ENCODE results near the gene ELOB.

ELOB gene

GRCh38 chr16:2749476-2749875 is 27.6 kb downstream of the ELOB start:
- no peak for ATAC-seq
- TF ChIP-seq ZNF8 (CRISPR knock-in tag; IDR thresholded peaks at IDR 0.05): no peak
- TF ChIP-seq ISL1 (CRISPR knock-in tag; IDR thresholded peaks at IDR 0.05): no peak
- TF ChIP-seq GLIS3 (CRISPR knock-in tag; IDR thresholded peaks at IDR 0.05): no peak
- TF ChIP-seq OSR1 (CRISPR knock-in tag; IDR thresholded peaks at IDR 0.05): no peak
- no peak for TF ChIP-seq PPARA (CRISPR knock-in tag; IDR thresholded peaks at IDR 0.05; ENCODE audit: borderline replicate concordance)
- no peak for TF ChIP-seq ESRRG (CRISPR knock-in tag; IDR thresholded peaks at IDR 0.05)
- TF ChIP-seq PATZ1 (CRISPR knock-in tag; IDR thresholded peaks at IDR 0.05; ENCODE audit: borderline replicate concordance): no peak
- no peak for TF ChIP-seq SNAI2 (CRISPR knock-in tag; IDR thresholded peaks at IDR 0.05)
- no peak for TF ChIP-seq CREB5 (CRISPR knock-in tag; IDR thresholded peaks at IDR 0.05; ENCODE audit: low read depth)
- no peak for TF ChIP-seq POU6F1 (CRISPR knock-in tag; IDR thresholded peaks at IDR 0.05; ENCODE audit: borderline replicate concordance, low read depth)
- TF ChIP-seq CSRNP3 (CRISPR knock-in tag; IDR thresholded peaks at IDR 0.05): no peak
- TF ChIP-seq ZFP3 (CRISPR knock-in tag; IDR thresholded peaks at IDR 0.05): no peak
- TF ChIP-seq TCF4 (CRISPR knock-in tag; IDR thresholded peaks at IDR 0.05; ENCODE audit: borderline replicate concordance): no peak
- TF ChIP-seq RARB (CRISPR knock-in tag; IDR thresholded peaks at IDR 0.05): no peak
- no peak for TF ChIP-seq ZNF565 (CRISPR knock-in tag; conservative IDR thresholded peaks at IDR 0.05; ENCODE audit: low read depth)
- TF ChIP-seq ZFP30 (CRISPR knock-in tag; IDR thresholded peaks at IDR 0.05): no peak
- no peak for TF ChIP-seq TSHZ2 (CRISPR knock-in tag; IDR thresholded peaks at IDR 0.05)
- TF ChIP-seq ARNTL (CRISPR knock-in tag; IDR thresholded peaks at IDR 0.05; ENCODE audit: borderline replicate concordance, low read depth): no peak
- TF ChIP-seq CSDC2 (CRISPR knock-in tag; IDR thresholded peaks at IDR 0.05): no peak
- no peak for TF ChIP-seq ZC3H10 (CRISPR knock-in tag; IDR thresholded peaks at IDR 0.05)

GRCh38 chr16:2748757-2749455 is 28.2 kb downstream of the ELOB start:
- no peak for ATAC-seq
- TF ChIP-seq CREB5 (CRISPR knock-in tag; IDR thresholded peaks at IDR 0.05; ENCODE audit: low read depth) (no peak), BACH2 (CRISPR knock-in tag; IDR thresholded peaks at IDR 0.05; ENCODE audit: borderline replicate concordance) (no peak), CSRNP3 (CRISPR knock-in tag; IDR thresholded peaks at IDR 0.05) (no peak)
